Activated CD4-positive, alpha-beta T cell treated with anti-CD3 and anti-CD28 coated beads, Interleukin-2, amount 10 ng/mL, durations not matched to agents 7 days and 5 days (primary cell): ENCODE data around the gene CLSTN1. TPM values are rescaled to one million over a fixed set of nuclear protein-coding genes. Genes with fewer than 3 reads are reported as not detected.

Source experiments
- CTCF ChIA-PET: fragments of 350-600 bp; sonication (Branson Sonifier 250); formaldehyde crosslinking; loops from one replicate; lab custom pipeline; 2021; ENCODE audit warnings: antibody characterized with exemption; lab: Charles Lee
- POLR2A ChIA-PET: fragments of 350-600 bp; sonication (Branson Sonifier 250); formaldehyde crosslinking; loops from one replicate; lab custom pipeline; 2021; ENCODE audit warnings: antibody characterized with exemption; lab: Charles Lee
- DNase-seq: peaks from one replicate; pipeline ENCODE4 v3.0.0-alpha.2; 2020
- H3K27ac Mint-ChIP-seq: one replicate; pipeline ENCODE4 v1.8.0; 2021; ENCODE audit warnings: mild to moderate bottlenecking, moderate library complexity, mixed read lengths
- H3K27me3 Mint-ChIP-seq: one replicate; pipeline ENCODE4 v1.8.0; 2021; ENCODE audit warnings: mixed read lengths
- H3K36me3 Mint-ChIP-seq: one replicate; pipeline ENCODE4 v1.8.0; 2021; ENCODE audit warnings: low read depth, mixed read lengths
- H3K4me1 Mint-ChIP-seq: one replicate; pipeline ENCODE4 v1.8.0; 2021; ENCODE audit warnings: mixed read lengths
- H3K4me3 Mint-ChIP-seq: one replicate; pipeline ENCODE4 v1.8.0; 2021; ENCODE audit warnings: mild to moderate bottlenecking, moderate library complexity, mixed read lengths
- H3K9me3 Mint-ChIP-seq: one replicate; pipeline ENCODE4 v1.8.0; 2021; ENCODE audit warnings: mixed read lengths
- total RNA-seq, 2 experiments: library from RNA; stranded (reverse); gene quantifications; one replicate each; pipeline ENCODE4 v1.2.3, GENCODE V29; 2021

CLSTN1 gene
- total RNA-seq, 2 experiments from 2014 or later, result 121 to 134 TPM

GRCh38 chr1:9836632-9836960, 12.8 kb upstream of the CLSTN1 start:
- Mint-ChIP-seq H3K36me3 (no peaks in the 10 kb centered on the region), H3K4me3 (no peak overlapping the region), H3K27me3 (peaks cover 7% of the 10 kb centered on the region), H3K4me1 (no peaks in the 10 kb centered on the region), H3K27ac (no peak overlapping the region), H3K9me3 (no peaks in the 10 kb centered on the region)
- ChIA-PET CTCF (no interaction called here), POLR2A (no interaction called here)
- DNase-seq, result no peak

GRCh38 chr1:9835758-9836631, 12.2 kb upstream of the CLSTN1 start:
- DNase-seq, result no peak
- CTCF ChIA-PET, result interaction anchor here (0.6 kb wide), 1 partner anchor 22 kb away, joined by 3 read pairs; no protein-coding TSS in a partner anchor
- no peaks in the 10 kb centered on the region for H3K36me3 Mint-ChIP-seq
- POLR2A ChIA-PET, result no interaction called here
- H3K4me3 Mint-ChIP-seq, result no peak overlapping the region
- no peaks in the 10 kb centered on the region for H3K9me3 Mint-ChIP-seq
- H3K27ac Mint-ChIP-seq, result no peak overlapping the region
- H3K4me1 Mint-ChIP-seq, result no peaks in the 10 kb centered on the region
- peaks cover 7% of the 10 kb centered on the region for H3K27me3 Mint-ChIP-seq

DNA sequence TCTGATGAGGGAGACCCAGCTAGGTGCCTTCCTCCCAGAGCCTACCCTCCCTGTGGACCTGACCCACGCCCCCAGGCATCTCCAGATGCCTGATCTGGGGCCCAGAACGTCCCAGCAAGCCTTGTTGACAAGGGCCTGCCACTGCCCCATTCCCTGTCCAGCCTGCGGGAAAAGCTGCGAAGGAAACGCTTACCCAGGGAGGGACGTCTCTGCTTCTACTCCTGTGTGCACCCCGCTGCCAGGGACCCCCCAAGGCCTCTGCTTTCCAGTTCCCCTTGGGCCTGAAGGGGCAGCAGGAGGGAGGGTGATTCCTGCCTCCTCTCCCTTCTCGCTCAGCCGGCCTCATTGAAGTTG, 11.6 kb upstream of the CLSTN1 start:
- H3K36me3 Mint-ChIP-seq, result no peaks in the 10 kb centered on the region
- H3K27me3 Mint-ChIP-seq, result peaks cover 7% of the 10 kb centered on the region
- no peak overlapping the region for H3K27ac Mint-ChIP-seq
- POLR2A ChIA-PET, result no interaction called here
- H3K4me3 Mint-ChIP-seq, result no peak overlapping the region
- CTCF ChIA-PET, result interaction anchor here (0.6 kb wide), 1 partner anchor 21 kb away, joined by 3 read pairs; no protein-coding TSS in a partner anchor
- no peaks in the 10 kb centered on the region for H3K9me3 Mint-ChIP-seq
- H3K4me1 Mint-ChIP-seq, result no peaks in the 10 kb centered on the region
- DNase-seq, result no peak

- H3K27ac Mint-ChIP-seq, result no peak overlapping the region
- no peaks in the 10 kb centered on the region for H3K9me3 Mint-ChIP-seq
- H3K4me3 Mint-ChIP-seq, result no peak overlapping the region
- CTCF ChIA-PET, result interaction anchor here (0.9 kb wide), 1 partner anchor 231 kb away, joined by 4 read pairs; no protein-coding TSS in a partner anchor
- no peak for DNase-seq
- no peaks in the 10 kb centered on the region for H3K36me3 Mint-ChIP-seq
- POLR2A ChIA-PET, result no interaction called here
- no peaks in the 10 kb centered on the region for H3K4me1 Mint-ChIP-seq
- peaks cover 9% of the 10 kb centered on the region for H3K27me3 Mint-ChIP-seq
Observed at GRCh38 chr1:9833632-9834031, 9.9 kb upstream of the CLSTN1 start.

GRCh38 chr1:9827558-9828185, 3.9 kb upstream of the CLSTN1 start:
- no peaks in the 10 kb centered on the region for H3K9me3 Mint-ChIP-seq
- DNase-seq, result no peak
- peaks cover 3% of the 10 kb centered on the region for H3K36me3 Mint-ChIP-seq
- peaks cover 29% of the 10 kb centered on the region for H3K4me1 Mint-ChIP-seq
- ChIA-PET CTCF (interaction anchor here (0.7 kb wide), 1 partner anchor 13 kb away, joined by 3 read pairs; no protein-coding TSS in a partner anchor), POLR2A (no interaction called here)
- no peak overlapping the region for H3K4me3 Mint-ChIP-seq
- no peak overlapping the region for H3K27ac Mint-ChIP-seq
- H3K27me3 Mint-ChIP-seq, result peaks cover 5% of the 10 kb centered on the region

DNA sequence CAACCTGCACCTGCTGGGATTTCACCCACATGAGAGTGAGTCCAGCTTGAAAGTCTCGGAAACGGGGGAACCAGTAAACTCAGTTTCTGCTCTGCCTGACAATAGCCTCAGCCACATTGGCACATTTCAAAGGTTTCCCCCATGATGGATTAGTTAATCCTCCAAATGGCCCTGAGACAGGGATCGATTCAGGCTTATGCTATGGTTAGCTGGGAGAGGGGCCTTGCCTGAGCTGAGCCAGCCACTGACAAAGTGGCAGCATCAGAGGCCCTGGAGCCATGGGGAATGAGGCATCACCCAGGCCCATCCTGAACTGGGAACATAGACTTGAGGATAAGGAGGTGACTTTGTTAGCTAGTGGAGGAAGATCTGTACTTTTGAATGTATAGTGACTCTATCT, 2.9 kb upstream of the CLSTN1 start:
- Mint-ChIP-seq H3K36me3 (peaks cover 9% of the 10 kb centered on the region), H3K4me3 (no peak overlapping the region), H3K27ac (no peak overlapping the region), H3K27me3 (peaks cover 5% of the 10 kb centered on the region), H3K4me1 (peaks cover 38% of the 10 kb centered on the region), H3K9me3 (no peaks in the 10 kb centered on the region)
- CTCF ChIA-PET, result interaction anchor here (0.7 to 1.6 kb wide), 3 partner anchors 12 to 66 kb away, joined by 3 to 6 read pairs (median 5); no protein-coding TSS in a partner anchor
- no peak for DNase-seq
- POLR2A ChIA-PET, result no interaction called here

GRCh38 chr1:9826087-9826486, 2.3 kb upstream of the CLSTN1 start:
- H3K27me3 Mint-ChIP-seq, result peaks cover 5% of the 10 kb centered on the region
- peaks cover 9% of the 10 kb centered on the region for H3K36me3 Mint-ChIP-seq
- H3K27ac Mint-ChIP-seq, result peak overlapping the region; percentile 82
- H3K9me3 Mint-ChIP-seq, result no peaks in the 10 kb centered on the region
- POLR2A ChIA-PET, result no interaction called here
- CTCF ChIA-PET, result interaction anchor here (1.2 to 1.6 kb wide), 3 partner anchors 18 to 65 kb away, joined by 3 to 6 read pairs (median 5); no protein-coding TSS in a partner anchor
- no peak overlapping the region for H3K4me3 Mint-ChIP-seq
- no peak for DNase-seq
- H3K4me1 Mint-ChIP-seq, result peaks cover 41% of the 10 kb centered on the region

GRCh38 chr1:9825093-9826074, 1.6 kb upstream of the CLSTN1 start:
- ChIA-PET CTCF (interaction anchor here (0.7 to 1.6 kb wide), 5 partner anchors 13 to 665 kb away, joined by 3 to 8 read pairs (median 5); no protein-coding TSS in a partner anchor), POLR2A (no interaction called here)
- peak overlapping the region; percentile 51 for H3K4me3 Mint-ChIP-seq
- H3K9me3 Mint-ChIP-seq, result no peaks in the 10 kb centered on the region
- peaks cover 11% of the 10 kb centered on the region for H3K36me3 Mint-ChIP-seq
- peaks cover 48% of the 10 kb centered on the region for H3K4me1 Mint-ChIP-seq
- H3K27me3 Mint-ChIP-seq, result peaks cover 5% of the 10 kb centered on the region
- H3K27ac Mint-ChIP-seq, result peak overlapping the region; percentile 82
- peak; percentile 36 for DNase-seq

- Mint-ChIP-seq H3K4me1 (peaks cover 51% of the 10 kb centered on the region), H3K36me3 (peaks cover 15% of the 10 kb centered on the region), H3K27me3 (peaks cover 5% of the 10 kb centered on the region), H3K27ac (peak overlapping the region; percentile 62), H3K9me3 (no peaks in the 10 kb centered on the region), H3K4me3 (peak overlapping the region; percentile 51)
- DNase-seq, result no peak
- ChIA-PET POLR2A (no interaction called here), CTCF (interaction anchor here (0.7 to 0.8 kb wide), 2 partner anchors 13 to 664 kb away, joined by 3 to 8 read pairs; no protein-coding TSS in a partner anchor)
Observed at GRCh38 chr1:9824702-9825089, 931 bp upstream of the CLSTN1 start.

DNA sequence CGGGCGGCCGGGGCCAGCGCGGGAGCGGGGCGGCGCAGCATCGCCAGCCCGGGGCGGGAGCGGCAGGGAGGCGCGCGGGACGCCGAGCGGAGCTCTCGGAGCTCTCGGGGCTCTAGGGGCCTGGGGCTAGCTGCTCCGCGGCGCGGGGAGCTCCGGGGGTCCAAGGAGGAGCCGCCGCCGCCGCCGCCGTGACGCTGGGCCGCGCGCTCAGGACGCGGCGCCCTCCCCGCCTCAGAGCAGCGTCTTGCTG, 147 bp downstream of the CLSTN1 start:
- H3K4me1 Mint-ChIP-seq, result peaks cover 53% of the 10 kb centered on the region
- POLR2A ChIA-PET, result no interaction called here

DNA sequence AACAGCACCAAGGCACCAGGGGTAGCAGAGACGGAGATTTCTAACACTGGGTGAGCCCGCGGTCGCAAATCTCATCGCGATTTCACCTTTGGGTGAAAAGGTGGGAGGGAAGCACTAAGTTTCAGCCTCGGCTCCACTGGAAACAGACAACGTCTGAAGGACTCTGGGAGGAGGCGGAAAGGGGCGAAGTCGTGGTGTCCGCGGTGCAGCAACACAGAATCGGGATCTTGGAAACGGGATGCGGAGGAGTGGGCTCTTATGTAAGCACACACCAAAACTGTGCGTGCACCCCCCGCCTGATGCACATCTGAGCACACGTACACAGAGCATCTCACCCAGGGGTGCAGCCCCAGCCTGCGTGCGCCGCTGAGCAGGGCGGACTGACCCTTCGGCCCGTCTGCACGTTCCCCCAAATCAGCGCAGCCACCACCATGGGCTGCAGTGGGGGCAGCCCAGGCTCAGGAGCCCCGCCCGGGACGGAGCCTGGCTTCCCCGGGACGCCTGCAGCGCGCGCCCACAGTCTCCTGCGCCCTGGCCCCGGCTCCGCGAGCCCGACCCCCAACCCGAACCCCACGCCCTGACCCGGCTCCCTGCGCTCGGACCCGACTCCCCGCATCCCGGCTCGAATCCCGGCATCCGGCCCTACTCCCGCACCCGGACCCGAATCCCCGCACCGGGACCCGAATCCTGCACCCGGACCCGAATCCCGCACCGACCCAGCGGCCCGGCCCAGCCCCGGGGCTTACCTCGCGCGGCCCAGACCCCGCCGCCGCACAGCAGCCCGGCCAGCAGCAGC, 670 bp downstream of the CLSTN1 start:
- ChIA-PET CTCF (interaction anchor here (0.7 kb wide), 1 partner anchor 127 kb away, joined by 3 read pairs; no protein-coding TSS in a partner anchor), POLR2A (interaction anchor here (0.7 kb wide), 1 partner anchor 37 kb away, joined by 3 read pairs; no protein-coding TSS in a partner anchor)
- peak overlapping the region; percentile 91 for H3K27ac Mint-ChIP-seq
- DNase-seq, result peak; percentile 30
- H3K9me3 Mint-ChIP-seq, result no peaks in the 10 kb centered on the region
- peaks cover 3% of the 10 kb centered on the region for H3K27me3 Mint-ChIP-seq
- peaks cover 21% of the 10 kb centered on the region for H3K36me3 Mint-ChIP-seq
- peak overlapping the region; percentile 98 for H3K4me3 Mint-ChIP-seq
- H3K4me1 Mint-ChIP-seq, result peaks cover 53% of the 10 kb centered on the region

More for the DNA sequence above, 147 bp downstream of the CLSTN1 start:
- H3K36me3 Mint-ChIP-seq, result peaks cover 21% of the 10 kb centered on the region
- CTCF ChIA-PET, result interaction anchor here (0.7 kb wide), 1 partner anchor 126 kb away, joined by 3 read pairs; no protein-coding TSS in a partner anchor
- H3K9me3 Mint-ChIP-seq, result no peaks in the 10 kb centered on the region
- H3K27ac Mint-ChIP-seq, result peak overlapping the region; percentile 25
- DNase-seq, result no peak
- H3K4me3 Mint-ChIP-seq, result peak overlapping the region; percentile 44
- peaks cover 3% of the 10 kb centered on the region for H3K27me3 Mint-ChIP-seq
